AG09319 (cell line): ENCODE measurements around the gene MDN1.

Experiments used
- DNase-seq: peaks from one replicate; pipeline ENCODE4 v3.0.0-alpha.2; 2010; ENCODE audit warnings: low read depth; ENCODE audit errors: extremely low read depth
- CTCF ChIP-seq: IDR thresholded peaks from 2 replicates; pipeline ENCODE4 v1.5.1; 2011; ENCODE audit warnings: low read depth, mild to moderate bottlenecking, inconsistent platforms, low read length, moderate library complexity

Gene MDN1

GRCh38 chr6:89843070-89843469, 23.5 kb upstream of the MDN1 start:
- DNase-seq = no peak
- TF ChIP-seq CTCF = no peak

GRCh38 chr6:89842228-89842627, 22.6 kb upstream of the MDN1 start:
- TF ChIP-seq CTCF = no peak
- DNase-seq = no peak

GRCh38 chr6:89840538-89840937, 20.9 kb upstream of the MDN1 start:
- no peak for DNase-seq
- TF ChIP-seq CTCF = no peak

- no peak for TF ChIP-seq CTCF
- DNase-seq = no peak
Observed at GRCh38 chr6:89836639-89837222, 17.1 kb upstream of the MDN1 start.

- no peak for TF ChIP-seq CTCF
- no peak for DNase-seq
Observed at GRCh38 chr6:89834884-89835792, 15.5 kb upstream of the MDN1 start.

- no peak for TF ChIP-seq CTCF
- DNase-seq = no peak
Observed at GRCh38 chr6:89830170-89830809, 10.7 kb upstream of the MDN1 start.
